SIG-M5 treated with dmso at 0.1 percent for 504 hours (cell line): ENCODE data around the gene RGL3.
"Not testable (repeated sequence)": the region's sequence is repeated elsewhere in the genome, so short reads cannot be mapped to it uniquely, and the experiment has no call there.

Experiments
- DNase-seq: peaks from one replicate; lab custom pipeline; 2025; ENCODE audit not compliant: unreplicated experiment; lab: John Stamatoyannopoulos, UW

RGL3 gene

DNA sequence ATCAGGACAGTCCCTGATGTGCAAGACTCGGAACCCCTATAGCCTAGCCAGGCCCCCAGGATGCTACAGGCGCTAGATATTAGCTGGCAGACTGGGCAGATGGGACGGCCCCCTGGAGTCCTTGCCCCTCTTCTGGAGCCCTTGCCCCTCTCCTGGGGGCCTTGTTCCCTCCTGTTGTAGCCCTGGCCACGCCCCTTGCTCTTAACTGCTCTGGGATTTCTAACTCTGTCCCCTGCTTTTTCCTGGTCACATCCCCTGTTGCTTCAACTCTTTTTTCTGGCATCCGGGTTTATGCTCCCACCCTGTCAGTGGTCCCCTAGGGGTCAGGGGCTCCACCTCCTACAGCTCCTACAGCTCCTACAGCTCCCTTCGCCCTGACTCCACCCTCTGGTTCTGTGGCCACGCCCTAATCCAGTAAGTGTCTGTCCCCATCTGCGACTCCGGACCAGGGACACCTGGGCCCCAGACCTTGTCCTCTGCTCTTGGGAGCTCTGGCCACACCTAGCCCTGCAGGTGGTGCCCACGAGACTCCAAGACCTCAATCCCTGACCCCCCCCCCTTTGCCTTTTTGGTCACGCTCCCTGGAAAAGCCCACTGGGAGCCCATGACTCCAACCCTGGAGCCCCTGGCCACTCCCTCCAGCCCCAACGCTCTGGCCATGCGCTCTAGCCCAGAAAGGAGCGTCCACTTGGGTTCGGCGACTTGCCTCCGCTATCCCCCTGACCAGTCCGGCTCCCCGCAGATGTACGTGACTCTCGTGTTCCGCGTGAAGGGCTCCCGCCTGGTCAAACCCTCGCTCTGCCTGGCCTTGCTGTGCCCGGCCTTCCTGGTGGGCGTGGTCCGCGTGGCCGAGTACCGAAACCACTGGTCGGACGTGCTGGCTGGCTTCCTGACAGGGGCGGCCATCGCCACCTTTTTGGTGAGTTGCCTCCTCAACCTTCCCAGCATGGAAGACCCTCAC lies 57.1 kb downstream of the RGL3 start:
- DNase-seq, result no peak

- no peak for DNase-seq
Observed at GRCh38 chr19:11361037-11361770, 57.9 kb downstream of the RGL3 start.

DNA sequence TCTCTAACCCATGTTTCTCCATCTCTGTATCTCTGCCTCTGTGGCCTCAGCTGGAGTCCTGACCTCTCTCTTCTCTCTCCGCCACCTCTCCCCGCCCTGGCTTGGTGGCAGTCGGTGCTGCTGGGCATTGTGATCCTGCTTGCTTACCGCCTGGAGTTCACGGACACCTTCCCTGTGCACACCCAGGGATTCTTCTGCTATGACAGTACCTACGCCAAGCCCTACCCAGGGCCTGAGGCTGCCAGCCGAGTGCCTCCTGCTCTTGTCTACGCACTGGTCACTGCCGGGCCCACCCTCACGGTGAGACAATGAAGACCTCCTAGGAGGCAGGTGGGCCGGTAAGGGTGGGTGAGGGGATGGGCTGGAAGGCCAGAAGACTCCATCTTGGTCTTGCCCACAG lies 59.7 kb downstream of the RGL3 start:
- DNase-seq, result no peak

GRCh38 chr19:11356676-11357550 lies 62.2 kb downstream of the RGL3 start:
- DNase-seq, result no peak

DNA sequence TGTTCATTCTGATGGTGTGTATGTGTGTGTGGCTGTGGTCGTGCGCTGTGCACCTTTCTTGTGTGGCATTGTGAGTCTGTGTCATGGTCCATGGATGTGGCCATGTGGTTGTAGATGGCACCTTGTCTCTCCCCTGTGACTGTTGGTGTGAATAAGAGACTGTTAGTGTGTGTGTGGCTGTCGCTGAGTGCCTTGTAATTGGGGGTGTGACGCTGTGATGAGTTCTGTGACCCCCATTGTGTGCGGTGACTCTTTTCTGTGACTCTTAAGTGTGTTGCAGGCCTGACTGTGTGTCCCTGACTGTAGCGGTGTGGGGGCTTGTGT lies 63.1 kb downstream of the RGL3 start:
- no peak for DNase-seq

DNA sequence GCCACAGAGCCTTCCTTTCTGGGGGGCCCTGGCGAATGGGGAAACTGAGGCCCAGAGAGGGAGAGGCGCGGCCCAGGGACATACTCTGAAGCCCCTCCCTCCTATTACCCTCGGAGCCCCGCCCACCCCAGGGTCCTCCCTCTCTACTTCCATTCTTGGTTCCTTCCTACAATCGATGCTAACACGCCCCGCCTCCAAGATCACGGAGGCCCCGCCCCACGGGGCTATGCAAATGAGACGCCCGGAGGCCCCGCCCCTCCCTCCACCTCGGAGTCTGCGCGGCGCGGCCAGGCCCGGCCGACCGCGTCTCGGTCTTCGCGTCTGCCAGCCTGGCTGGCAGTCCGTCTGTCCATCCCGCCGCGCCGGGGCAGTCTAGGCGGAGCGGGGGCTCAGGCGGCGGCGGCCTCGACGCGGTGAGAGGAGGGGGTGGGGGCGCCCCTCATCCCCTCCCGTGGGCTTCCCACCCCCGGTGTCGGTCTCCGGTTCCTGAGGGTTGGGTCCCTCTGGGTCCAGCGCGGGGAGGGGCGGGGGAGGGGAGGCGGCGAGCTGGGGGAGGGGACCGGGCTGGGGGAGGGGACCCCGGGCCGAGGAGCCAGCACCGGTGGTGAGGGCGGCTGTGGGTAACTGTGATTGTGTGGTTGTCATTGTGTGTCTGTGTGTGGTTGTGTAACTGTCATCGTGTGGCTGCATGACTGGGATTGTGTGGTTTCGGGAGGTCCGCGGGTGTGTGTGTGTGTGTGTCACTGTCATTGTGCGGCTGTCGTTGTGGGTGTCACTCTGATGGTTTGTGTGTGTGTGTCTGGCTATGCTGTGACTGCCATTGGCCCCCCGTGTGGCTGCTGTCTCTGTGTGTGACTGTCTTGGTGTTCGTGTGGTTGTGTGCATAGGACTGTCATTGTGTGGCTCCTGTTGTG lies 63.7 kb downstream of the RGL3 start, which contains the start of gene PLPPR2:
TSS of gene PLPPR2 (plus strand) at position 273 of the 914 bp plus-strand sequence. CDS start 2,242 bp downstream, outside the sequence.
- peak; percentile 85 for DNase-seq

DNA sequence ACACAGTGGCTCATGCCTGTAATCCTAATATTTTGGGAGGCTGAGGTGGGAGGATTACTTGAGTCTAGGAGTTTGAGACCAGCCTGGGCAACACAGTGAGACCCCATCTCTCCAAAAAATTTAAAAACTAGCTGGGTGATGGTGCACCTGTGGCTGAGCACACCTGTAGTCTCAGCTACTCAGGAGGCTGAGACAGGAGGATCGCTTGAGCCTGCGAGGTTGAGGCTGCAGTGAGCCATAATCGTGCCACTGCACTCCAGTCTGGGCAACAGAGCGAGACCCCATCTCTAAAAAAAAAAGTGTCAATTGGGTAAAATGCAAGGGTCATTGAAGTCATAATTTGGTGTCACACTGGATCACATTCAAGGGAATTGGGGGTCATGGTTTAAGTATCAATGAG lies 65.0 kb downstream of the RGL3 start:
- not testable (repeated sequence) for DNase-seq

GRCh38 chr19:11349171-11349570 lies 69.9 kb downstream of the RGL3 start:
- DNase-seq, result no peak

- DNase-seq, result no peak
Observed at GRCh38 chr19:11347546-11348039, 71.5 kb downstream of the RGL3 start.

- DNase-seq, result peak; percentile 99
Observed at GRCh38 chr19:11346104-11346940, 72.8 kb downstream of the RGL3 start, which contains the start of the genes CCDC159 and TMEM205. CCDC159 (plus strand) TSS chr19:11346519; CDS start chr19:11346607, 88 bp downstream. TMEM205 (minus strand) TSS chr19:11346268; CDS start chr19:11345619, 649 bp downstream.

GRCh38 chr19:11345122-11345803 lies 73.9 kb downstream of the RGL3 start:
- no peak for DNase-seq
